H1 (cell line): ENCODE results near the gene ZFP57. TPM values are rescaled to one million over a fixed set of nuclear protein-coding genes. Genes with fewer than 3 reads are reported as not detected.

Experiments
- CTCF ChIA-PET: fragments of 300-600 bp; sonication (Branson Sonifier 250); formaldehyde crosslinking; loops from one replicate; lab custom pipeline; 2021; ENCODE audit not compliant: partially characterized antibody; lab: Charles Lee
- POLR2A ChIA-PET: fragments of 300-600 bp; sonication (Branson Sonifier 250); formaldehyde crosslinking; loops from one replicate; lab custom pipeline; 2021; ENCODE audit warnings: inconsistent platforms; ENCODE audit not compliant: partially characterized antibody; lab: Charles Lee
- DNase-seq, 2 experiments: peaks; one replicate each; pipeline versions ENCODE4 v3.0.0 to v3.0.0-alpha.2; 2010 to 2022; ENCODE audit warnings: low spot score in 2 of 2, low read depth in 1 of 2, mixed read lengths in 1 of 2
- FAIRE-seq: peaks from 2 replicates; lab custom pipeline; 2011; peaks lifted over from hg19 to GRCh38; lab: Jason Lieb, UNC
- H2AFZ ChIP-seq: 2 replicates; pipeline ENCODE4 v1.8.1; 2012; ENCODE audit warnings: low read length, inconsistent platforms
- H2AK5ac ChIP-seq: 2 replicates; pipeline ENCODE4 v1.6.1; 2013; ENCODE audit warnings: low read depth, low read length
- H2BK120ac ChIP-seq: replicated peaks from 2 replicates; pipeline ENCODE3; 2013; ENCODE audit warnings: low read depth, low read length, inconsistent platforms
- H2BK12ac ChIP-seq: 2 replicates; pipeline ENCODE4 v1.6.1; 2013; ENCODE audit warnings: low read depth, low read length
- H2BK15ac ChIP-seq: 2 replicates; pipeline ENCODE4 v1.6.1; 2013; ENCODE audit warnings: low read length
- H2BK20ac ChIP-seq: 2 replicates; pipeline ENCODE4 v1.6.1; 2013; ENCODE audit warnings: low read length
- H2BK5ac ChIP-seq: 2 replicates; pipeline ENCODE4 v1.6.1; 2013; ENCODE audit warnings: low read depth, low read length
- H3K14ac ChIP-seq: 2 replicates; pipeline ENCODE4 v1.6.1; 2013; ENCODE audit warnings: inconsistent platforms; ENCODE audit not compliant: insufficient read length
- H3K18ac ChIP-seq: 2 replicates; pipeline ENCODE4 v1.6.1; 2013; ENCODE audit warnings: low read length; ENCODE audit errors: extremely low read depth
- H3K23ac ChIP-seq: 2 replicates; pipeline ENCODE4 v1.6.1; 2013; ENCODE audit warnings: inconsistent platforms; ENCODE audit not compliant: insufficient read length
- H3K23me2 ChIP-seq: 2 replicates; pipeline ENCODE4 v1.6.1; 2013; ENCODE audit warnings: low read depth, low read length
- H3K27ac ChIP-seq: 2 replicates; pipeline ENCODE4 v1.6.1; 2011; ENCODE audit warnings: low read depth, low read length, inconsistent platforms
- H3K27me3 ChIP-seq, 4 experiments: replicated peaks in 1 of 4; 1 replicate in 1 of 4; 2 replicates in 3 of 4; pipeline versions ENCODE4 v1.6.1 to v1.8.1; 2011 to 2013; ENCODE audit warnings: low read length in 3 of 4, mild to moderate bottlenecking in 3 of 4, inconsistent platforms in 2 of 4, mixed read lengths in 2 of 4, moderate library complexity in 1 of 4; ENCODE audit not compliant: control insufficient read depth in 3 of 4, insufficient read depth in 3 of 4; ENCODE audit errors: extremely low read depth in 1 of 4
- H3K36me3 ChIP-seq, 4 experiments: 2 replicates each; pipeline versions ENCODE4 v1.6.1 to v1.8.1; 2011 to 2013; ENCODE audit warnings: mild to moderate bottlenecking in 4 of 4, low read length in 3 of 4, moderate library complexity in 2 of 4, control low read depth in 1 of 4, inconsistent platforms in 1 of 4; ENCODE audit not compliant: insufficient read depth in 4 of 4, control insufficient read depth in 2 of 4
- H3K4ac ChIP-seq: replicated peaks from 2 replicates; pipeline ENCODE3; 2013; ENCODE audit warnings: low read length, low read depth, mixed read lengths, inconsistent platforms; ENCODE audit not compliant: insufficient read length
- H3K4me1 ChIP-seq, 4 experiments: replicated peaks in 1 of 4; 1 replicate in 1 of 4; 2 replicates in 3 of 4; pipeline versions ENCODE4 v1.6.1 to v1.8.1; 2011 to 2013; ENCODE audit warnings: low read length in 3 of 4, inconsistent platforms in 2 of 4, mixed read lengths in 1 of 4; ENCODE audit not compliant: insufficient read depth in 4 of 4, control insufficient read depth in 3 of 4
- H3K4me2 ChIP-seq, 2 experiments: 2 replicates each; pipeline versions ENCODE4 v1.6.1 to v1.8.1; 2011 to 2013; ENCODE audit warnings: low read depth in 2 of 2, low read length in 2 of 2, control low read depth in 1 of 2, inconsistent platforms in 1 of 2, mild to moderate bottlenecking in 1 of 2; ENCODE audit not compliant: insufficient read depth in 1 of 2
- H3K4me3 ChIP-seq, 4 experiments: fragments of 200-600, 300-600 bp in 1 of 4; sonication (generic), shearing (Covaris generic), sonication (Bioruptor Twin) in 1 of 4; 2 replicates each; pipeline versions ENCODE4 v1.5.1 to v1.8.1; 2011 to 2016; ENCODE audit warnings: low read length in 4 of 4, low read depth in 3 of 4, control low read depth in 2 of 4, inconsistent platforms in 2 of 4, mild to moderate bottlenecking in 2 of 4, mixed read lengths in 1 of 4, moderate library complexity in 1 of 4; ENCODE audit not compliant: insufficient read depth in 2 of 4; ENCODE audit errors: extremely low read depth in 1 of 4
- H3K56ac ChIP-seq: replicated peaks from 2 replicates; pipeline ENCODE3; 2013; ENCODE audit warnings: low read depth, mild to moderate bottlenecking, mixed read lengths, low read length, inconsistent platforms; ENCODE audit not compliant: insufficient read length
- H3K79me1 ChIP-seq: 2 replicates; pipeline ENCODE4 v1.6.1; 2013; ENCODE audit warnings: low read depth, low read length, control low read depth
- H3K79me2 ChIP-seq, 2 experiments: 2 replicates each; pipeline versions ENCODE4 v1.6.1 to v1.8.1; 2012 to 2013; ENCODE audit warnings: low read length in 2 of 2, mild to moderate bottlenecking in 2 of 2, inconsistent platforms in 1 of 2; ENCODE audit not compliant: insufficient read depth in 2 of 2, control insufficient read depth in 1 of 2
- H3K9ac ChIP-seq, 4 experiments: replicated peaks in 1 of 4; 1 replicate in 1 of 4; 2 replicates in 3 of 4; pipeline versions ENCODE4 v1.6.1 to v1.8.1; 2011 to 2013; ENCODE audit warnings: low read depth in 3 of 4, low read length in 3 of 4, control low read depth in 2 of 4, mild to moderate bottlenecking in 2 of 4, moderate library complexity in 2 of 4, inconsistent platforms in 1 of 4; ENCODE audit errors: extremely low read depth in 1 of 4
- H3K9me3 ChIP-seq, 2 experiments: 2 replicates each; pipeline versions ENCODE4 v1.6.1 to v1.8.1; 2012 to 2013; ENCODE audit warnings: mild to moderate bottlenecking in 2 of 2, moderate library complexity in 2 of 2, control low read depth in 1 of 2, inconsistent platforms in 1 of 2, low read depth in 1 of 2, low read length in 1 of 2, mixed read lengths in 1 of 2; ENCODE audit not compliant: insufficient read depth in 2 of 2
- H4K20me1 ChIP-seq, 2 experiments: replicated peaks in 1 of 2; 2 replicates each; pipeline versions ENCODE3 to v1.8.1; 2011 to 2013; ENCODE audit warnings: inconsistent platforms in 2 of 2, low read length in 2 of 2, mild to moderate bottlenecking in 1 of 2; ENCODE audit not compliant: insufficient read depth in 2 of 2, control insufficient read depth in 1 of 2
- H4K5ac ChIP-seq: 2 replicates; pipeline ENCODE4 v1.6.1; 2013; ENCODE audit warnings: low read length, low read depth, mixed read lengths, inconsistent platforms; ENCODE audit not compliant: insufficient read length
- H4K8ac ChIP-seq: 2 replicates; pipeline ENCODE4 v1.8.0; 2013; ENCODE audit warnings: mild to moderate bottlenecking, moderate library complexity, low read length, inconsistent platforms; ENCODE audit not compliant: insufficient read depth; ENCODE audit errors: extremely low read depth
- H4K91ac ChIP-seq: replicated peaks from 2 replicates; pipeline ENCODE3; 2013; ENCODE audit warnings: low read length, mixed read lengths, inconsistent platforms; ENCODE audit not compliant: insufficient read length
- CTCF ChIP-seq, 3 experiments: IDR thresholded peaks; 1 replicate in 2 of 3; 2 replicates in 1 of 3; pipeline versions ENCODE4 v1.5.1 to v1.6.1; 2011; ENCODE audit warnings: low read length in 3 of 3, mild to moderate bottlenecking in 3 of 3, inconsistent platforms in 2 of 3, low read depth in 1 of 3, moderate library complexity in 1 of 3; ENCODE audit not compliant: insufficient read depth in 1 of 3; ENCODE audit errors: control extremely low read depth in 1 of 3
- EZH2 ChIP-seq: fragments of 200-600 bp; sonication (generic); IDR thresholded peaks from 2 replicates; pipeline ENCODE4 v1.7.1; 2012; ENCODE audit warnings: low read depth, mild to moderate bottlenecking, moderate library complexity, low read length, inconsistent platforms; ENCODE audit not compliant: severe bottlenecking
- RAD21 ChIP-seq, 2 experiments: IDR thresholded peaks in 1 of 2; conservative IDR thresholded peaks in 1 of 2; 2 replicates each; pipeline ENCODE4 v1.6.1; 2011; ENCODE audit warnings: low read depth in 2 of 2, low read length in 2 of 2, improper control_type of control experiment in 1 of 2, inconsistent platforms in 1 of 2, mild to moderate bottlenecking in 1 of 2, moderate library complexity in 1 of 2
- WGBS, 2 experiments: shearing (Covaris generic) in 1 of 2; methylation state at CpG; one replicate each; pipeline versions ENCODE4 v1.1.6 to v1.1.7; 2013 to 2015; ENCODE audit warnings: low lambda C conversion rate in 2 of 2, mixed read lengths in 2 of 2, inconsistent platforms in 1 of 2, low coverage in 1 of 2, missing lambda C conversion rate in 1 of 2; ENCODE audit not compliant: insufficient replicate concordance in 2 of 2, insufficient coverage in 1 of 2, insufficient read length in 1 of 2; ENCODE audit errors: extremely low coverage in 1 of 2, missing lambda C conversion rate in 1 of 2; 5-methylcytosine and 5-hydroxymethylcytosine counted together
- polyA plus RNA-seq, 7 experiments: library from polyadenylated mRNA; depleted of rRNA in 3 of 7; stranded (reverse) in 5 of 7; unstranded in 2 of 7; fragments of >200 nt in 5 of 7; fragments of 200-250 nt in 2 of 7; gene quantifications; 1 replicate in 5 of 7; 2 replicates in 1 of 7; 4 replicates in 1 of 7; pipeline versions ENCODE4 v1.2.1 to v1.2.3, GENCODE V29; 2011 to 2013; ENCODE audit warnings: missing spikeins in 2 of 7, mixed read lengths in 2 of 7
- total RNA-seq: library from RNA; stranded (reverse); fragmentation: NEBNext Ultra II Directional; extraction: Animal tissue kit (Norgen Biotek cat#: 25700); gene quantifications from 2 replicates; pipeline ENCODE4 v1.2.1, GENCODE V29; 2021

The ZFP57 gene
- total and polyA plus RNA-seq, 2 of the 8 experiments (the other 6 are each of a cell fraction or from before 2014, with no cell fraction given), result 0.85 to 1.2 TPM

GRCh38 chr6:29651413-29652197 lies 29.3 kb downstream of the ZFP57 start:
- no peak overlapping the region for H4K8ac ChIP-seq
- no peak overlapping the region for H3K4me3 ChIP-seq
- POLR2A ChIA-PET, result interaction anchor here (0.9 to 7.7 kb wide), 3 partner anchors 12 to 27 kb away, joined by 3 to 78 read pairs (median 14); partner anchors contain the start of gene GABBR1
- H4K91ac ChIP-seq, result no peak overlapping the region
- no peak overlapping the region for H3K23ac ChIP-seq
- no peak overlapping the region for H4K5ac ChIP-seq
- no peaks in the 10 kb centered on the region for H3K23me2 ChIP-seq
- H2BK15ac ChIP-seq, result no peak overlapping the region
- no peak overlapping the region for H2BK120ac ChIP-seq
- H3K4ac ChIP-seq, result no peak overlapping the region
- H3K18ac ChIP-seq, result no peak overlapping the region
- CTCF ChIA-PET, result interaction anchor here (0.7 to 33.1 kb wide), 15 partner anchors 4 to 165 kb away, joined by 3 to 658 read pairs (median 8); partner anchors contain the start of genes GABBR1, MOG and ZFP57
- H2BK12ac ChIP-seq, result no peak overlapping the region
- no peaks in the 10 kb centered on the region for H3K9me3 ChIP-seq
- no peaks in the 10 kb centered on the region for H4K20me1 ChIP-seq
- H3K27me3 ChIP-seq, result no peaks in the 10 kb centered on the region
- no peak overlapping the region; the same call in 1 of the 2 replicates for H2BK5ac ChIP-seq
- no peak overlapping the region for H3K56ac ChIP-seq
- no peak overlapping the region for H2AFZ ChIP-seq
- no peak overlapping the region for H2AK5ac ChIP-seq
- no peak for FAIRE-seq
- H3K79me2 ChIP-seq, result no peaks in the 10 kb centered on the region
- 60% methylated on average over 6 of the region's 8 CpGs; no CpG with 5 or more reads in 1 of the 2 experiments for WGBS, 2 experiments
- no peak overlapping the region for H2BK20ac ChIP-seq
- TF ChIP-seq CTCF (IDR thresholded peaks at IDR 0.05; ENCODE audit: control extremely low read depth in 1 of 3, insufficient read depth in 1 of 3, low read depth in 1 of 3, low read length in 3 of 3), result peak in 2 of 3 experiments; percentile 39 to 57; a peak in 2 of 4 replicates
- TF ChIP-seq RAD21 (IDR thresholded peaks at IDR 0.05 in 1 of 2, conservative IDR thresholded peaks at IDR 0.05 in 1 of 2; ENCODE audit: low read depth in 2 of 2, low read length in 2 of 2), result peak; percentile 3 to 28; a peak in 2 of 4 replicates
- TF ChIP-seq EZH2, result no peak
- H3K9ac ChIP-seq, result no peak overlapping the region
- no peaks in the 10 kb centered on the region for H3K79me1 ChIP-seq
- H3K36me3 ChIP-seq, result no peaks in the 10 kb centered on the region
- no peak overlapping the region for H3K27ac ChIP-seq
- peaks cover 3 to 21% (median 11%) of the 10 kb centered on the region in 4 experiments; a peak in 6 of 7 replicates for H3K4me1 ChIP-seq
- no peak for DNase-seq
- no peak overlapping the region for H3K4me2 ChIP-seq
- H3K14ac ChIP-seq, result no peak overlapping the region
